IMR-90 (cell line): Measurements from ENCODE around the gene STX1B. TPM values are rescaled to one million over a fixed set of nuclear protein-coding genes. Genes with fewer than 3 reads are reported as not detected.

Experiments used
- ATAC-seq: fragments of 200-7000 bp; cut with Tn5 transposase; 2 replicates; pipeline ENCODE4 v1.9.1; 2020; ENCODE audit warnings: low read depth, mild to moderate bottlenecking, moderate library complexity
- BruUV-seq: library from RNA; stranded (reverse); fragments of 400-500 nt; replicated peaks from 2 replicates; lab custom pipeline; 2021; lab: Mats Ljungman, UMichigan
- CTCF ChIA-PET: fragments of 300-600 bp; formaldehyde crosslinking; extraction: SDS; loops from one replicate; lab custom pipeline; 2021; ENCODE audit warnings: antibody characterized with exemption; lab: Yijun Ruan, JAX
- POLR2A ChIA-PET: fragments of 300-600 bp; sonication (Branson Sonifier 250); formaldehyde crosslinking; loops from one replicate; lab custom pipeline; 2022; ENCODE audit warnings: antibody characterized with exemption; ENCODE audit not compliant: unreplicated experiment; lab: Charles Lee
- DNase-seq: peaks from one replicate; pipeline ENCODE4 v3.0.0; 2013
- H2AFZ ChIP-seq: replicated peaks from 2 replicates; pipeline ENCODE3; 2013; ENCODE audit warnings: low read length, mild to moderate bottlenecking; ENCODE audit not compliant: poor library complexity
- H2AK5ac ChIP-seq: 2 replicates; pipeline ENCODE4 v1.6.1; 2013; ENCODE audit warnings: low read depth, low read length, inconsistent platforms
- H2AK9ac ChIP-seq: replicated peaks from 2 replicates; pipeline ENCODE3; 2013; ENCODE audit warnings: mild to moderate bottlenecking, low read depth, low read length, moderate library complexity; ENCODE audit not compliant: poor library complexity
- H2BK120ac ChIP-seq: 2 replicates; pipeline ENCODE4 v1.6.1; 2013; ENCODE audit warnings: low read depth, low read length, inconsistent platforms
- H2BK15ac ChIP-seq: 3 replicates; pipeline ENCODE4 v1.6.1; 2013; ENCODE audit warnings: low read depth, low read length, inconsistent platforms
- H2BK20ac ChIP-seq: 2 replicates; pipeline ENCODE4 v1.6.1; 2013; ENCODE audit warnings: low read depth, mild to moderate bottlenecking, inconsistent platforms, low read length, moderate library complexity
- H2BK5ac ChIP-seq: 2 replicates; pipeline ENCODE4 v1.6.1; 2013; ENCODE audit warnings: mild to moderate bottlenecking, low read depth, low read length, inconsistent platforms; ENCODE audit not compliant: poor library complexity, severe bottlenecking
- H3K14ac ChIP-seq: replicated peaks from 2 replicates; pipeline ENCODE4 v1.6.1; 2013; ENCODE audit warnings: low read depth, low read length, inconsistent platforms
- H3K18ac ChIP-seq: 2 replicates; pipeline ENCODE4 v1.6.1; 2013; ENCODE audit warnings: low read depth, low read length, control low read depth
- H3K23ac ChIP-seq: 2 replicates; pipeline ENCODE4 v1.6.1; 2013; ENCODE audit warnings: low read depth, low read length, inconsistent platforms
- H3K27ac ChIP-seq: 2 replicates; pipeline ENCODE4 v1.5.1; 2013; ENCODE audit warnings: mild to moderate bottlenecking, control low read depth, low read length; ENCODE audit not compliant: insufficient read depth
- H3K27me3 ChIP-seq: 2 replicates; pipeline ENCODE4 v1.6.1; 2013; ENCODE audit warnings: low read length; ENCODE audit not compliant: control insufficient read depth, insufficient read depth
- H3K36me3 ChIP-seq: 2 replicates; pipeline ENCODE4 v1.6.1; 2013; ENCODE audit warnings: low read length, mixed read lengths; ENCODE audit not compliant: control insufficient read depth, insufficient read depth
- H3K4ac ChIP-seq: 2 replicates; pipeline ENCODE4 v1.6.1; 2013; ENCODE audit warnings: low read depth, low read length, inconsistent platforms
- H3K4me1 ChIP-seq: 2 replicates; pipeline ENCODE4 v1.6.1; 2013; ENCODE audit warnings: low read length, mixed read lengths; ENCODE audit not compliant: control insufficient read depth, insufficient read depth
- H3K4me2 ChIP-seq: 2 replicates; pipeline ENCODE4 v1.6.1; 2013; ENCODE audit warnings: low read depth, mild to moderate bottlenecking, control low read depth, low read length, moderate library complexity
- H3K4me3 ChIP-seq: 2 replicates; pipeline ENCODE4 v1.5.1; 2013; ENCODE audit warnings: low read depth, mild to moderate bottlenecking, control low read depth, low read length, moderate library complexity; ENCODE audit not compliant: insufficient read depth
- H3K56ac ChIP-seq: 2 replicates; pipeline ENCODE4 v1.6.1; 2013; ENCODE audit warnings: low read length, inconsistent platforms; ENCODE audit not compliant: insufficient read depth; ENCODE audit errors: extremely low read depth
- H3K79me1 ChIP-seq, 2 experiments: 2 replicates each; pipeline ENCODE4 v1.6.1; 2013; ENCODE audit warnings: low read length in 2 of 2, inconsistent platforms in 1 of 2, low read depth in 1 of 2
- H3K9ac ChIP-seq: 2 replicates; pipeline ENCODE4 v1.6.1; 2013; ENCODE audit warnings: low read depth, low read length, control low read depth
- H3K9me1 ChIP-seq: 2 replicates; pipeline ENCODE4 v1.6.1; 2013; ENCODE audit warnings: low read length, inconsistent platforms; ENCODE audit not compliant: insufficient read depth
- H3K9me3 ChIP-seq: 2 replicates; pipeline ENCODE4 v1.6.1; 2013; ENCODE audit warnings: low read length; ENCODE audit not compliant: control insufficient read depth, insufficient read depth
- H4K20me1 ChIP-seq: 2 replicates; pipeline ENCODE4 v1.6.1; 2013; ENCODE audit warnings: low read length, inconsistent platforms; ENCODE audit not compliant: insufficient read depth
- H4K5ac ChIP-seq: 2 replicates; pipeline ENCODE4 v1.6.1; 2013; ENCODE audit warnings: mild to moderate bottlenecking, low read depth, low read length, control low read depth
- H4K8ac ChIP-seq, 2 experiments: 2 replicates each; pipeline ENCODE4 v1.6.1; 2013; ENCODE audit warnings: low read depth in 2 of 2, low read length in 2 of 2, control low read depth in 1 of 2, inconsistent platforms in 1 of 2
- H4K91ac ChIP-seq: 2 replicates; pipeline ENCODE4 v1.6.1; 2013; ENCODE audit warnings: low read depth, low read length, inconsistent platforms; ENCODE audit not compliant: insufficient read depth
- BHLHE40 ChIP-seq: fragments of 150-350 bp; IDR thresholded peaks from 2 replicates; pipeline ENCODE4 v1.6.1; 2016; ENCODE audit warnings: mild to moderate bottlenecking, low read depth, low read length
- CEBPB ChIP-seq: IDR thresholded peaks from 2 replicates; pipeline ENCODE4 v1.6.1; 2012; ENCODE audit warnings: low read depth, low read length, improper control_type of control experiment
- CHD1 ChIP-seq: IDR thresholded peaks from 2 replicates; pipeline ENCODE4 v1.6.1; 2012; ENCODE audit warnings: low read depth, low read length, improper control_type of control experiment
- CTCF ChIP-seq: conservative IDR thresholded peaks from 2 replicates; pipeline ENCODE4 v1.5.1; 2012; ENCODE audit warnings: mild to moderate bottlenecking, low read depth, low read length, improper control_type of control experiment
- ELK1 ChIP-seq: fragments of 150-350 bp; IDR thresholded peaks from 2 replicates; pipeline ENCODE4 v1.6.1; 2016; ENCODE audit warnings: low read depth, mild to moderate bottlenecking, low read length, moderate library complexity, borderline replicate concordance
- FOS ChIP-seq: fragments of 150-350 bp; IDR thresholded peaks from 2 replicates; pipeline ENCODE4 v1.6.1; 2016; ENCODE audit warnings: low read depth, low read length
- MAFK ChIP-seq: IDR thresholded peaks from 2 replicates; pipeline ENCODE4 v1.6.1; 2012; ENCODE audit warnings: low read depth, low read length, improper control_type of control experiment
- MAZ ChIP-seq: IDR thresholded peaks from 2 replicates; pipeline ENCODE4 v1.6.1; 2012; ENCODE audit warnings: low read depth, mild to moderate bottlenecking, low read length, improper control_type of control experiment, moderate library complexity, borderline replicate concordance
- MXI1 ChIP-seq: IDR thresholded peaks from 2 replicates; pipeline ENCODE4 v1.6.1; 2012; ENCODE audit warnings: low read depth, mild to moderate bottlenecking, low read length, moderate library complexity, borderline replicate concordance
- NFE2L2 ChIP-seq: fragments of 150-350 bp; IDR thresholded peaks from 2 replicates; pipeline ENCODE4 v1.6.1; 2016; ENCODE audit warnings: low read depth, mild to moderate bottlenecking, low read length
- POLR2A ChIP-seq: IDR thresholded peaks from 2 replicates; pipeline ENCODE4 v1.6.1; 2012; ENCODE audit warnings: mild to moderate bottlenecking, low read depth, low read length
- RAD21 ChIP-seq: IDR thresholded peaks from 2 replicates; pipeline ENCODE4 v1.6.1; 2012; ENCODE audit warnings: low read length, improper control_type of control experiment
- RCOR1 ChIP-seq: IDR thresholded peaks from 2 replicates; pipeline ENCODE4 v1.6.1; 2012; ENCODE audit warnings: mild to moderate bottlenecking, low read length, improper control_type of control experiment; ENCODE audit not compliant: insufficient replicate concordance
- RFX5 ChIP-seq: IDR thresholded peaks from 2 replicates; pipeline ENCODE4 v1.8.0; 2012; ENCODE audit warnings: low read depth, mild to moderate bottlenecking, low read length, moderate library complexity
- USF2 ChIP-seq: fragments of 150-350 bp; IDR thresholded peaks from 2 replicates; pipeline ENCODE4 v1.6.1; 2017; ENCODE audit warnings: mild to moderate bottlenecking, antibody characterized with exemption, low read length, low read depth
- WGBS, 2 experiments: methylation state at CpG; one replicate each; pipeline versions ENCODE4 v1.1.5 to v1.1.7; 2013; ENCODE audit warnings: missing lambda C conversion rate in 2 of 2; ENCODE audit not compliant: insufficient read length in 1 of 2; ENCODE audit errors: extremely low coverage in 2 of 2; 5-methylcytosine and 5-hydroxymethylcytosine counted together
- dilution Hi-C: fragments of 300-500 bp; cut with HindIII; formaldehyde crosslinking; loops from one replicate; pipeline ENCODE4 v1.14.3; 2018; ENCODE audit warnings: low sequenced_read_pairs; ENCODE audit not compliant: unreplicated experiment
- in situ Hi-C: fragments of 300-500 bp; cut with MboI; formaldehyde crosslinking; loops from 3 replicates; pipeline ENCODE4 v1.14.3; 2019; ENCODE audit warnings: low sequenced_read_pairs, inconsistent platforms, mixed read lengths
- intact Hi-C: fragments of 100-400 bp; cut with micrococcal nuclease; formaldehyde crosslinking; loops from 2 replicates; pipeline ENCODE4 v1.10.0; 2022
- polyA plus RNA-seq, 3 experiments: library from polyadenylated mRNA; depleted of rRNA; stranded (reverse); fragments of >200 nt; gene quantifications; 2 replicates each; pipeline ENCODE4 v1.2.3, GENCODE V29; 2012; ENCODE audit warnings: low replicate concordance in 1 of 3
- total RNA-seq: library from RNA; depleted of rRNA; stranded (reverse); fragments of >200 nt; gene quantifications from 2 replicates; pipeline ENCODE4 v1.2.3, GENCODE V29; 2012

STX1B gene
- total and polyA plus RNA-seq, 2 of the 4 experiments (the other 2 are of a cell fraction) = 3.9 to 14.9 TPM

- Histone ChIP-seq H4K20me1 (peaks cover 10% of the 10 kb centered on the region; the same call in 1 of the 2 replicates), H3K23ac (no peak overlapping the region), H3K9me1 (no peaks in the 10 kb centered on the region), H3K4me3 (no peak overlapping the region), H2AK9ac (no peak overlapping the region), H3K9me3 (no peaks in the 10 kb centered on the region), H2BK5ac (no peak overlapping the region), H2AK5ac (no peak overlapping the region), H4K91ac (no peak overlapping the region), H3K9ac (no peak overlapping the region), H4K5ac (no peak overlapping the region), H3K14ac (no peak overlapping the region), H4K8ac (no peak overlapping the region), H2BK120ac (no peak overlapping the region), H3K27ac (no peak overlapping the region), H3K18ac (no peak overlapping the region), H3K56ac (no peak overlapping the region), H2BK15ac (no peak overlapping the region), H3K79me1 (peaks cover 14 to 26% of the 10 kb centered on the region in 2 experiments), H2BK20ac (no peak overlapping the region), H3K4ac (no peak overlapping the region), H2AFZ (no peak overlapping the region), H3K4me1 (no peaks in the 10 kb centered on the region), H3K36me3 (peaks cover 72% of the 10 kb centered on the region), H3K4me2 (no peak overlapping the region), H3K27me3 (no peaks in the 10 kb centered on the region)
- dilution Hi-C loops (no loop called here), in situ Hi-C loops (no loop called here), intact Hi-C loops (no loop called here)
- CTCF ChIA-PET = interaction anchor here (0.6 kb wide), 1 partner anchor 904 kb away, joined by 3 read pairs; no protein-coding TSS in a partner anchor
- POLR2A ChIA-PET = no interaction called here
- no TSS peak for BruUV-seq
- no peak for TF ChIP-seq NFE2L2
- no peak for TF ChIP-seq MAZ
- TF ChIP-seq CHD1 = no peak
- no peak for TF ChIP-seq USF2
- no peak for TF ChIP-seq CTCF
- TF ChIP-seq ELK1 = no peak
- no peak for TF ChIP-seq RAD21
- no peak for TF ChIP-seq MXI1
- TF ChIP-seq CEBPB = no peak
- TF ChIP-seq POLR2A = no peak
- no peak for TF ChIP-seq MAFK
- no peak for TF ChIP-seq FOS
- TF ChIP-seq BHLHE40 = no peak
- no peak for TF ChIP-seq RCOR1
- no peak for TF ChIP-seq RFX5
- ATAC-seq (no peak), DNase-seq (no peak)
- WGBS, 2 experiments = 91% methylated on average over 18 of the region's 33 CpGs; no CpG with 5 or more reads in 1 of the 2 experiments
Observed at GRCh38 chr16:30964574-30965226, 45.7 kb downstream of the STX1B start.
